Neuronal stem cell (in vitro differentiated cells): Measurements from ENCODE around the gene MED13L.

Experiments used
- DNase-seq: peaks from one replicate; pipeline ENCODE4 v3.0.0-alpha.2; 2013; ENCODE audit warnings: low spot score
- H2AFZ ChIP-seq: one replicate; pipeline ENCODE4 v1.6.1; 2013; ENCODE audit warnings: mild to moderate bottlenecking, low read length, inconsistent platforms
- H2AK5ac ChIP-seq: 2 replicates; pipeline ENCODE4 v1.6.1; 2013; ENCODE audit warnings: low read depth, mild to moderate bottlenecking, inconsistent platforms, low read length, moderate library complexity, mixed read lengths
- H2BK120ac ChIP-seq: 2 replicates; pipeline ENCODE4 v1.6.1; 2013; ENCODE audit warnings: low read depth, mild to moderate bottlenecking, inconsistent platforms, low read length, moderate library complexity, mixed read lengths
- H2BK12ac ChIP-seq: one replicate; pipeline ENCODE4 v1.6.1; 2013; ENCODE audit warnings: low read length, inconsistent platforms
- H2BK15ac ChIP-seq: 2 replicates; pipeline ENCODE4 v1.6.1; 2013; ENCODE audit warnings: mild to moderate bottlenecking, low read length, inconsistent platforms, mixed read lengths
- H2BK5ac ChIP-seq: one replicate; pipeline ENCODE4 v1.6.1; 2013; ENCODE audit warnings: inconsistent platforms, mild to moderate bottlenecking, low read length, moderate library complexity
- H3K14ac ChIP-seq: one replicate; pipeline ENCODE4 v1.6.1; 2013; ENCODE audit warnings: low read length, inconsistent platforms
- H3K18ac ChIP-seq: 2 replicates; pipeline ENCODE4 v1.6.1; 2013; ENCODE audit warnings: low read length, inconsistent platforms
- H3K23ac ChIP-seq: 2 replicates; pipeline ENCODE4 v1.6.1; 2013; ENCODE audit warnings: low read depth, mild to moderate bottlenecking, mixed read lengths, low read length, inconsistent platforms; ENCODE audit not compliant: poor library complexity
- H3K27ac ChIP-seq: replicated peaks from 3 replicates; pipeline ENCODE4 v1.5.1; 2013; ENCODE audit warnings: low read length, inconsistent platforms
- H3K27me3 ChIP-seq, 3 experiments: 2 replicates each; pipeline ENCODE4 v1.6.1; 2013; ENCODE audit warnings: low read length in 3 of 3, mild to moderate bottlenecking in 2 of 3, inconsistent platforms in 1 of 3, low read depth in 1 of 3, mixed read lengths in 1 of 3, moderate library complexity in 1 of 3; ENCODE audit not compliant: control insufficient read depth in 3 of 3, insufficient read depth in 3 of 3
- H3K36me3 ChIP-seq, 2 donors: replicated peaks in 1 of 2; 2 replicates each; pipeline ENCODE4 v1.6.1; 2013; ENCODE audit warnings: low read length in 2 of 2; ENCODE audit not compliant: control insufficient read depth in 2 of 2, insufficient read depth in 2 of 2
- H3K4ac ChIP-seq: 2 replicates; pipeline ENCODE4 v1.6.1; 2013; ENCODE audit warnings: inconsistent platforms, mild to moderate bottlenecking, low read length, moderate library complexity
- H3K4me1 ChIP-seq, 2 donors: 1 replicate in 1 of 2; 2 replicates in 1 of 2; pipeline ENCODE4 v1.6.1; 2013; ENCODE audit warnings: low read length in 2 of 2, low read depth in 1 of 2; ENCODE audit not compliant: control insufficient read depth in 2 of 2, insufficient read depth in 1 of 2
- H3K4me2 ChIP-seq: one replicate; pipeline ENCODE4 v1.6.1; 2013; ENCODE audit warnings: mild to moderate bottlenecking, low read length, inconsistent platforms; ENCODE audit not compliant: insufficient read depth, poor library complexity, severe bottlenecking
- H3K4me3 ChIP-seq, 2 donors: 2 replicates each; pipeline ENCODE4 v1.5.1; 2013; ENCODE audit warnings: low read length in 2 of 2, mild to moderate bottlenecking in 2 of 2, inconsistent platforms in 1 of 2, moderate library complexity in 1 of 2
- H3K79me1 ChIP-seq: one replicate; pipeline ENCODE4 v1.6.1; 2013; ENCODE audit warnings: low read depth, mild to moderate bottlenecking, inconsistent platforms, low read length, moderate library complexity
- H3K9ac ChIP-seq: one replicate; pipeline ENCODE4 v1.6.1; 2013; ENCODE audit warnings: mild to moderate bottlenecking, low read depth, low read length, inconsistent platforms; ENCODE audit not compliant: poor library complexity
- H3K9me3 ChIP-seq, 2 donors: replicated peaks in 1 of 2; 2 replicates each; pipeline versions ENCODE3 to v1.6.1; 2013; ENCODE audit warnings: low read length in 2 of 2, mild to moderate bottlenecking in 2 of 2, inconsistent platforms in 1 of 2, low read depth in 1 of 2, mixed read lengths in 1 of 2, moderate library complexity in 1 of 2; ENCODE audit not compliant: control insufficient read depth in 2 of 2, insufficient read depth in 1 of 2
- H4K8ac ChIP-seq: one replicate; pipeline ENCODE4 v1.6.1; 2013; ENCODE audit warnings: low read depth, mild to moderate bottlenecking, inconsistent platforms, low read length, moderate library complexity
- H4K91ac ChIP-seq: one replicate; pipeline ENCODE4 v1.6.1; 2013; ENCODE audit warnings: low read length, low read depth, mild to moderate bottlenecking, inconsistent platforms; ENCODE audit not compliant: poor library complexity
- WGBS, 2 donors: extraction: QIAGEN DNeasy Blood & Tissue Kit; methylation state at CpG; one replicate each; pipeline ENCODE4 v1.1.7; 2013; ENCODE audit warnings: missing lambda C conversion rate in 2 of 2, mixed read lengths in 1 of 2; ENCODE audit not compliant: insufficient read length in 2 of 2, insufficient replicate concordance in 1 of 2; ENCODE audit errors: extremely low coverage in 2 of 2; 5-methylcytosine and 5-hydroxymethylcytosine counted together

The MED13L gene

DNA sequence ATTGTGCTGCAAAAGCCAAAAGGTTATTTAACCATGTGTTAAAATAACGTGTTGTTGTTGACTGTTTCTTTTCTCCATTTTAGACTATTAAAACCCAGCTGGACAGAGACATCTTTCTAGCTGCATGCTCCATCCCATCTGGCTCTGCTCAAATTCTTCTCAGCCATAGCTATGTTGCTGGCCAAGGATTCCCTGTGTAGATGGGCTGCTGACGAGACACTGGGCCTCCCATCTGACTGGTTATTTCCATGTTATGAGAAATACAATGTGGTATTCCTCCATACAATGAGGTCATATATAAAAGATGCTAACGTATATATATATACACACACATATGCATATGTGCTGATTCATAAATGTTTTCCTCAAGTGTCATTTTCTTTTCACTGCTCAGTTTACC, 30.1 kb downstream of the MED13L start:
- H2AFZ ChIP-seq = no peak overlapping the region
- no peak overlapping the region for H3K4me3 ChIP-seq
- no peak overlapping the region for H2AK5ac ChIP-seq
- H3K9ac ChIP-seq = no peak overlapping the region
- no peak overlapping the region for H3K18ac ChIP-seq
- no peak overlapping the region for H4K91ac ChIP-seq
- H2BK5ac ChIP-seq = no peak overlapping the region
- H3K4me1 ChIP-seq = peaks cover 0 to 14% of the 10 kb centered on the region in 2 donors
- no peaks in the 10 kb centered on the region for H3K36me3 ChIP-seq
- H3K79me1 ChIP-seq = no peaks in the 10 kb centered on the region
- WGBS, 2 donors = no CpG with 5 or more reads among the region's 3 CpGs
- H3K14ac ChIP-seq = no peak overlapping the region
- H3K4ac ChIP-seq = no peak overlapping the region
- no peak overlapping the region for H2BK120ac ChIP-seq
- no peaks in the 10 kb centered on the region for H3K27me3 ChIP-seq
- no peak for DNase-seq
- no peak overlapping the region for H3K4me2 ChIP-seq
- no peak overlapping the region for H3K27ac ChIP-seq
- peaks cover 2 to 11% of the 10 kb centered on the region in 2 donors for H3K9me3 ChIP-seq
- H2BK15ac ChIP-seq = no peak overlapping the region
- H2BK12ac ChIP-seq = no peak overlapping the region
- H4K8ac ChIP-seq = no peak overlapping the region
- H3K23ac ChIP-seq = no peak overlapping the region

GRCh38 chr12:116246490-116247179, 30.9 kb downstream of the MED13L start:
- no peak overlapping the region for H3K4me3 ChIP-seq
- no peak overlapping the region for H3K18ac ChIP-seq
- H3K79me1 ChIP-seq = no peaks in the 10 kb centered on the region
- no peak overlapping the region for H2BK120ac ChIP-seq
- H2BK12ac ChIP-seq = no peak overlapping the region
- no peak overlapping the region for H3K23ac ChIP-seq
- no peak overlapping the region for H4K8ac ChIP-seq
- H4K91ac ChIP-seq = no peak overlapping the region
- 75% methylated on average over 1 of the region's 5 CpGs; no CpG with 5 or more reads in 1 of the 2 donors for WGBS, 2 donors
- H2AK5ac ChIP-seq = no peak overlapping the region
- no peak for DNase-seq
- H2BK5ac ChIP-seq = no peak overlapping the region
- no peaks in the 10 kb centered on the region for H3K27me3 ChIP-seq
- no peak overlapping the region for H3K9ac ChIP-seq
- H2AFZ ChIP-seq = no peak overlapping the region
- H2BK15ac ChIP-seq = no peak overlapping the region
- H3K4ac ChIP-seq = no peak overlapping the region
- peaks cover 0 to 14% of the 10 kb centered on the region in 2 donors for H3K4me1 ChIP-seq
- peaks cover 0 to 5% of the 10 kb centered on the region in 2 donors for H3K9me3 ChIP-seq
- no peak overlapping the region for H3K27ac ChIP-seq
- H3K36me3 ChIP-seq = no peaks in the 10 kb centered on the region
- H3K14ac ChIP-seq = no peak overlapping the region
- no peak overlapping the region for H3K4me2 ChIP-seq

GRCh38 chr12:116245189-116245588, 32.3 kb downstream of the MED13L start:
- H2BK5ac ChIP-seq = no peak overlapping the region
- no peak overlapping the region for H3K23ac ChIP-seq
- no peak overlapping the region for H2BK15ac ChIP-seq
- H3K27ac ChIP-seq = no peak overlapping the region
- H3K4me2 ChIP-seq = no peak overlapping the region
- H3K18ac ChIP-seq = no peak overlapping the region
- H2AK5ac ChIP-seq = no peak overlapping the region
- H3K9ac ChIP-seq = no peak overlapping the region
- H3K4me3 ChIP-seq = no peak overlapping the region
- H3K79me1 ChIP-seq = no peaks in the 10 kb centered on the region
- H3K4ac ChIP-seq = no peak overlapping the region
- no peak overlapping the region for H2AFZ ChIP-seq
- H3K27me3 ChIP-seq = no peaks in the 10 kb centered on the region
- H4K8ac ChIP-seq = no peak overlapping the region
- DNase-seq = no peak
- H2BK12ac ChIP-seq = no peak overlapping the region
- no peak overlapping the region for H2BK120ac ChIP-seq
- H3K4me1 ChIP-seq = peaks cover 0 to 14% of the 10 kb centered on the region in 2 donors
- H4K91ac ChIP-seq = no peak overlapping the region
- H3K36me3 ChIP-seq = no peaks in the 10 kb centered on the region
- no peaks in the 10 kb centered on the region for H3K9me3 ChIP-seq
- no peak overlapping the region for H3K14ac ChIP-seq
- WGBS, 2 donors = no CpG with 5 or more reads among the region's 2 CpGs

DNA sequence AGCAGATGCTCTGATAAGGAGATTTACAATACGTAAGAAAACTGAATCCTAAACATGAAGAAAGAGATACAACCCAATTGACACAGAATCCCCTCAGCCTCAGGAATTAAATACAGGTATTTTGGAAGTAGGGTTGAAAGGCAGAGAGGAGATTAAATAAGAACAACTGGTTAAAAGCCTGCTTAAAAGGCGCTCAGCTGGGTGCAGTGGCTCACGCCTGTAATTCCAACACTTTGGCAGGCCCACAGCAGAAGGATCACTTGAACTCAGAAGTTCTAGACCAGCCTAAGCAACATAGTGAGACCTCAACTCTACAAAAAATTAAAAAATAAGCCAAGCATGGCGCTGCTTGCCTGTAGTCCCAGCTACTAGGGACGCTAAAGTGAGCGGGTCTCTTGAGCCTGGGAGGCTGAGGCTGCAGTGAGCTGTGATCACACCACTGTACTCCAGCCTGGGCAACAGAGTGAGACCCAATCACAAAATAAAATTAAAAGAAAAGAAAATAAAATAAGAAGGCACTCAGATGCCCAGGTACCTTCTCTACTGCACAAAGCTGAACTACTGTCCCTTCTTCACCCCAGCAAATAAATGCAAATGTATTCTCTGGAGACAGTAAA, 32.9 kb downstream of the MED13L start:
- no peak overlapping the region for H3K4me2 ChIP-seq
- H3K4me3 ChIP-seq = no peak overlapping the region
- no peak overlapping the region for H2AFZ ChIP-seq
- no peaks in the 10 kb centered on the region for H3K79me1 ChIP-seq
- H2AK5ac ChIP-seq = no peak overlapping the region
- H3K4ac ChIP-seq = no peak overlapping the region
- no peak overlapping the region for H4K91ac ChIP-seq
- no peak for DNase-seq
- H2BK12ac ChIP-seq = no peak overlapping the region
- H3K4me1 ChIP-seq = peaks cover 0 to 14% of the 10 kb centered on the region in 2 donors
- no peak overlapping the region for H2BK15ac ChIP-seq
- no peak overlapping the region for H3K18ac ChIP-seq
- H3K9me3 ChIP-seq = no peaks in the 10 kb centered on the region
- no peak overlapping the region for H4K8ac ChIP-seq
- no peak overlapping the region for H3K23ac ChIP-seq
- no peak overlapping the region for H3K9ac ChIP-seq
- H3K27me3 ChIP-seq = no peaks in the 10 kb centered on the region
- H3K14ac ChIP-seq = no peak overlapping the region
- no peak overlapping the region for H2BK120ac ChIP-seq
- H2BK5ac ChIP-seq = no peak overlapping the region
- no peak overlapping the region for H3K27ac ChIP-seq
- no peaks in the 10 kb centered on the region for H3K36me3 ChIP-seq
- no CpG with 5 or more reads among the region's 6 CpGs for WGBS, 2 donors
